Stomach (tissue), 9 donors: Measurements from ENCODE around the gene SEMA4A. TPM values are rescaled to one million over a fixed set of nuclear protein-coding genes. Genes with fewer than 3 reads are reported as not detected.
A peak's percentile ranks its signal among the peaks of the same experiment; 100 is the strongest.

Experiments used
- DNase-seq, 2 donors: peaks; one replicate each; pipeline versions ENCODE4 v3.0.0 to v3.0.0-alpha.2; 2013 to 2019
- H3K27ac ChIP-seq, 5 donors: fragments of 200-600 bp in 4 of 5; sonication (generic) in 4 of 5; one replicate each; pipeline ENCODE4 v1.5.1; 2013 to 2019; ENCODE audit warnings: mild to moderate bottlenecking in 1 of 5, moderate library complexity in 1 of 5
- H3K27me3 ChIP-seq, 3 donors: fragments of 200-600 bp; sonication (generic); one replicate each; pipeline ENCODE4 v1.5.1; 2017 to 2019; ENCODE audit warnings: mixed run types in 1 of 3
- H3K36me3 ChIP-seq, 4 donors: fragments of 200-600 bp; sonication (generic); 1 replicate in 3 of 4; 2 replicates in 1 of 4; pipeline ENCODE4 v1.5.1; 2016 to 2019
- H3K4me1 ChIP-seq, 4 donors: fragments of 200-600 bp; sonication (generic); one replicate each; pipeline ENCODE4 v1.5.1; 2016 to 2019
- H3K4me3 ChIP-seq, 4 donors: fragments of 200-600 bp; sonication (generic) in 3 of 4; one replicate each; pipeline ENCODE4 v1.5.1; 2016 to 2019; ENCODE audit warnings: mild to moderate bottlenecking in 1 of 4
- H3K9me3 ChIP-seq, 4 donors: fragments of 200-600 bp; sonication (generic); one replicate each; pipeline ENCODE4 v1.5.1; 2016 to 2019
- CTCF ChIP-seq, 7 experiments: fragments of 450-650 bp in 4 of 7; fragments of 200-600 bp in 3 of 7; sonication (generic) in 3 of 7; IDR thresholded peaks; one replicate each; pipeline ENCODE4 v1.5.1; 2016 to 2019; ENCODE audit warnings: antibody characterized with exemption in 7 of 7, control low read depth in 2 of 7, mild to moderate bottlenecking in 1 of 7
- EP300 ChIP-seq: sonication (generic); formaldehyde crosslinking; IDR thresholded peaks from one replicate; pipeline ENCODE4 v1.6.1; 2017; ENCODE audit warnings: antibody characterized with exemption
- POLR2A ChIP-seq, 4 donors: fragments of 450-650 bp; IDR thresholded peaks; one replicate each; pipeline ENCODE4 v1.6.1; 2016; ENCODE audit warnings: antibody characterized with exemption in 4 of 4, control low read depth in 2 of 4, mild to moderate bottlenecking in 1 of 4, moderate library complexity in 1 of 4
- POLR2AphosphoS5 ChIP-seq, 3 donors: sonication (generic); formaldehyde crosslinking; IDR thresholded peaks; one replicate each; pipeline ENCODE4 v1.6.1; 2016; ENCODE audit warnings: antibody characterized with exemption in 3 of 3
- WGBS, 5 donors: extraction: QIAGEN DNeasy Blood & Tissue Kit in 3 of 5; methylation state at CpG; one replicate each; pipeline versions ENCODE4 v1.1.5 to v1.1.7; 2013 to 2018; 5-methylcytosine and 5-hydroxymethylcytosine counted together
- intact Hi-C: fragments of 100-400 bp; cut with DNase I; formaldehyde crosslinking; loops from one replicate; pipeline ENCODE4 v1.15.1; 2023; ENCODE audit warnings: low total_unique reads
- polyA plus RNA-seq, 3 donors: library from polyadenylated mRNA; stranded (reverse); fragments of 200-250 nt; gene quantifications; one replicate each; pipeline ENCODE4 v1.2.3, GENCODE V29; 2013
- total RNA-seq, 5 donors: library from RNA; depleted of rRNA; stranded (reverse); fragments of >200 nt; gene quantifications; one replicate each; pipeline versions ENCODE4 v1.1.0 to v1.2.3, GENCODE V29; 2014 to 2016
- donor health status: healthy with polysubstance abuse.
- donor health status: Bipolar disorder and iron deficiency.
- donor health status: healthy.

SEMA4A gene
- total and polyA plus RNA-seq, 8 donors = 2.6 to 23.3 (median 6.8) TPM

DNA sequence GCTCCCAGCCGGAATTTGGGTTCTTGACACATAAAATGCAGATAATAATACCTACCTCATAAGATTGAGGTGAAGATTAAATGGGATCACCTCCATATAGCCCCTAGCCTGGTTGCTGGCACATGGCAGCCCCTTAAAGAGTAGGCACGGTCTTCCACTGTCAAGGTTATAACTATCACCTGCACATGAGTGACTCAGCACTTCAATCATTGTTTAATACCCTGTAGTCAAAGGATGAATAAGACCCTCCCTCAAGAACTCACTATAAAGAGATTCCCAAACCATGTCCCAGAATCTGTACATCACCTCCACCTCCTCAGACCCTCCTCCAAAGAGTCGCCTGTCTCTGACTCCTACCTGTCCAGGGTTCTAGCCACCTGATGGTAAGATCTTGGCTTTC is 45.3 kb upstream of the SEMA4A start:
- H3K27ac ChIP-seq = peak overlapping the region in 3 of 5 donors; percentile 93 to 96 (median 94)
- peaks cover 38 to 71% (median 47%) of the 10 kb centered on the region in 4 donors for H3K4me1 ChIP-seq
- TF ChIP-seq CTCF (IDR thresholded peaks at IDR 0.05) = no peak
- no peak for TF ChIP-seq EP300
- no peak for TF ChIP-seq POLR2AphosphoS5 (IDR thresholded peaks at IDR 0.05)
- no peak for TF ChIP-seq POLR2A (IDR thresholded peaks at IDR 0.05)
- no peaks in the 10 kb centered on the region for H3K9me3 ChIP-seq
- DNase-seq = no peak
- no peak overlapping the region for H3K4me3 ChIP-seq
- no peaks in the 10 kb centered on the region for H3K36me3 ChIP-seq
- intact Hi-C loops = no loop called here
- no peaks in the 10 kb centered on the region for H3K27me3 ChIP-seq
- 77 to 89% (median 82%) methylated on average over 3 of the region's 3 CpGs for WGBS, 5 donors

GRCh38 chr1:156108664-156109241 is 44.6 kb upstream of the SEMA4A start:
- WGBS, 5 donors = 86 to 95% (median 89%) methylated on average over 6 of the region's 6 CpGs
- DNase-seq = no peak
- H3K9me3 ChIP-seq = no peaks in the 10 kb centered on the region
- no peaks in the 10 kb centered on the region for H3K27me3 ChIP-seq
- H3K4me3 ChIP-seq = no peak overlapping the region
- peaks cover 33 to 71% (median 44%) of the 10 kb centered on the region in 4 donors for H3K4me1 ChIP-seq
- H3K27ac ChIP-seq = peak overlapping the region in 4 of 5 donors; percentile 18 to 96 (median 94)
- H3K36me3 ChIP-seq = no peaks in the 10 kb centered on the region
- intact Hi-C loops = no loop called here
- no peak for TF ChIP-seq EP300
- TF ChIP-seq POLR2A (IDR thresholded peaks at IDR 0.05) = no peak
- no peak for TF ChIP-seq POLR2AphosphoS5 (IDR thresholded peaks at IDR 0.05)
- no peak for TF ChIP-seq CTCF (IDR thresholded peaks at IDR 0.05)

GRCh38 chr1:156110252-156110651 is 43.1 kb upstream of the SEMA4A start:
- H3K4me1 ChIP-seq = peaks cover 24 to 65% (median 39%) of the 10 kb centered on the region in 4 donors
- intact Hi-C loops = no loop called here
- TF ChIP-seq EP300 (no peak), POLR2AphosphoS5 (IDR thresholded peaks at IDR 0.05) (no peak), CTCF (IDR thresholded peaks at IDR 0.05) (no peak), POLR2A (IDR thresholded peaks at IDR 0.05) (no peak)
- no peak for DNase-seq
- H3K27ac ChIP-seq = no peak overlapping the region
- no peaks in the 10 kb centered on the region for H3K36me3 ChIP-seq
- H3K4me3 ChIP-seq = no peak overlapping the region
- no peaks in the 10 kb centered on the region for H3K9me3 ChIP-seq
- no peaks in the 10 kb centered on the region for H3K27me3 ChIP-seq
- 52 to 77% (median 67%) methylated on average over 2 of the region's 2 CpGs for WGBS, 5 donors

GRCh38 chr1:156111355-156111962 is 41.9 kb upstream of the SEMA4A start:
- Histone ChIP-seq H3K27me3 (no peaks in the 10 kb centered on the region), H3K9me3 (no peaks in the 10 kb centered on the region), H3K4me3 (no peak overlapping the region), H3K27ac (peak overlapping the region in 3 of 5 donors; percentile 91 to 99 (median 97)), H3K4me1 (peaks cover 18 to 61% (median 31%) of the 10 kb centered on the region in 4 donors), H3K36me3 (no peaks in the 10 kb centered on the region)
- WGBS, 5 donors = 70 to 86% (median 73%) methylated on average over 4 of the region's 4 CpGs
- intact Hi-C loops = no loop called here
- DNase-seq = no peak
- TF ChIP-seq POLR2A (IDR thresholded peaks at IDR 0.05) (no peak), CTCF (IDR thresholded peaks at IDR 0.05) (no peak), EP300 (no peak), POLR2AphosphoS5 (IDR thresholded peaks at IDR 0.05) (no peak)
